ENCODE data around the gene PDCL3.

Gene PDCL3

GRCh38 chr2:100524331-100524730, 38.5 kb upstream of the PDCL3 start:
- no peak for DNase-seq (ENCODE audit: low read depth, low spot score)
- no peak overlapping the region for H3K4me3 ChIP-seq (ENCODE audit: low read depth, low read length)
- in situ Hi-C loops (cut with HindIII; ENCODE audit: low sequenced_read_pairs), result no loop called here
- TF ChIP-seq CTCF (IDR thresholded peaks at IDR 0.05; ENCODE audit: low read depth, low read length), result no peak

GRCh38 chr2:100526868-100527267, 35.9 kb upstream of the PDCL3 start:
- no peak for TF ChIP-seq CTCF (IDR thresholded peaks at IDR 0.05; ENCODE audit: low read depth, low read length)
- in situ Hi-C loops (cut with HindIII; ENCODE audit: low sequenced_read_pairs), result no loop called here
- H3K4me3 ChIP-seq (ENCODE audit: low read depth, low read length), result no peak overlapping the region
- no peak for DNase-seq (ENCODE audit: low read depth, low spot score)

- in situ Hi-C loops (cut with HindIII; ENCODE audit: low sequenced_read_pairs), result no loop called here
- no peak for TF ChIP-seq CTCF (IDR thresholded peaks at IDR 0.05; ENCODE audit: low read depth, low read length)
- no peak for DNase-seq (ENCODE audit: low read depth, low spot score)
- H3K4me3 ChIP-seq (ENCODE audit: low read depth, low read length), result no peak overlapping the region
Observed at GRCh38 chr2:100527440-100528015, 35.3 kb upstream of the PDCL3 start.

- H3K4me3 ChIP-seq (ENCODE audit: low read depth, low read length), result no peak overlapping the region
- no peak for TF ChIP-seq CTCF (IDR thresholded peaks at IDR 0.05; ENCODE audit: low read depth, low read length)
- DNase-seq (ENCODE audit: low read depth, low spot score), result no peak
- in situ Hi-C loops (cut with HindIII; ENCODE audit: low sequenced_read_pairs), result no loop called here
Observed at GRCh38 chr2:100529176-100529575, 33.6 kb upstream of the PDCL3 start.

GRCh38 chr2:100529900-100530299, 32.9 kb upstream of the PDCL3 start:
- no peak for DNase-seq (ENCODE audit: low read depth, low spot score)
- in situ Hi-C loops (cut with HindIII; ENCODE audit: low sequenced_read_pairs), result no loop called here
- no peak overlapping the region for H3K4me3 ChIP-seq (ENCODE audit: low read depth, low read length)
- no peak for TF ChIP-seq CTCF (IDR thresholded peaks at IDR 0.05; ENCODE audit: low read depth, low read length)

GRCh38 chr2:100535855-100536254, 26.9 kb upstream of the PDCL3 start:
- no peak overlapping the region for H3K4me3 ChIP-seq (ENCODE audit: low read depth, low read length)
- no peak for TF ChIP-seq CTCF (IDR thresholded peaks at IDR 0.05; ENCODE audit: low read depth, low read length)
- in situ Hi-C loops (cut with HindIII; ENCODE audit: low sequenced_read_pairs), result no loop called here
- no peak for DNase-seq (ENCODE audit: low read depth, low spot score)

- in situ Hi-C loops (cut with HindIII; ENCODE audit: low sequenced_read_pairs), result no loop called here
- H3K4me3 ChIP-seq (ENCODE audit: low read depth, low read length), result no peak overlapping the region
- no peak for TF ChIP-seq CTCF (IDR thresholded peaks at IDR 0.05; ENCODE audit: low read depth, low read length)
- no peak for DNase-seq (ENCODE audit: low read depth, low spot score)
Observed at GRCh38 chr2:100537918-100538317, 24.9 kb upstream of the PDCL3 start.
